Mucosa of descending colon (tissue), 3 donors: ENCODE results near the gene GMDS. TPM values are rescaled to one million over a fixed set of nuclear protein-coding genes. Genes with fewer than 3 reads are reported as not detected.

ENCODE experiments used
- ATAC-seq: fragments of 200-7000 bp; cut with Tn5 transposase; one replicate; pipeline ENCODE4 v1.9.1; 2020; ENCODE audit warnings: mild to moderate bottlenecking, moderate library complexity
- DNase-seq, 3 donors: peaks; one replicate each; pipeline ENCODE4 v3.0.0-alpha.2; 2020
- H3K36me3 ChIP-seq: fragments of 200-600 bp; one replicate; pipeline ENCODE4 v1.8.0; 2021; ENCODE audit warnings: low read depth, mild to moderate bottlenecking
- H3K4me1 ChIP-seq: fragments of 200-600 bp; one replicate; pipeline ENCODE4 v1.8.0; 2021; ENCODE audit warnings: low read depth, mild to moderate bottlenecking
- H3K4me3 ChIP-seq: fragments of 200-600 bp; one replicate; pipeline ENCODE4 v1.8.0; 2021; ENCODE audit warnings: mild to moderate bottlenecking
- H3K9me3 ChIP-seq: fragments of 200-600 bp; one replicate; pipeline ENCODE4 v1.8.0; 2021; ENCODE audit warnings: mild to moderate bottlenecking
- intact Hi-C, 2 donors: fragments of 100-400 bp; cut with DNase I in 1 of 2; cut with micrococcal nuclease in 1 of 2; formaldehyde crosslinking; loops; one replicate each; pipeline versions ENCODE4 v1.11.0 to v1.11.1; 2022; cut with DNase I, micrococcal nuclease
- total RNA-seq, 3 donors: library from RNA; stranded (reverse); fragmentation: NEBNext Ultra II Directional in 2 of 3; extraction: Animal tissue kit (Norgen Biotek cat#: 25700) in 2 of 3; gene quantifications; one replicate each; pipeline versions ENCODE4 v1.2.1 to v1.2.4, GENCODE V29; 2021 to 2023
- TF ChIP-seq, protein P1 (sequence below): fragments of 200-600 bp; IDR thresholded peaks from one replicate; pipeline ENCODE4 v1.8.0; 2022; ENCODE audit warnings: antibody characterized with exemption, mild to moderate bottlenecking
- donor health status: DM: no; HTN: no; CAD: no; lungs with moderate emphysema.
- donor health status: DM: no; HTN: no; CAD: no.
- donor health status: DM: no; HTN: yes; CAD: no.

The GMDS gene
- total RNA-seq, 3 donors from 2014 or later: 68.0 to 228 (median 135) TPM

DNA sequence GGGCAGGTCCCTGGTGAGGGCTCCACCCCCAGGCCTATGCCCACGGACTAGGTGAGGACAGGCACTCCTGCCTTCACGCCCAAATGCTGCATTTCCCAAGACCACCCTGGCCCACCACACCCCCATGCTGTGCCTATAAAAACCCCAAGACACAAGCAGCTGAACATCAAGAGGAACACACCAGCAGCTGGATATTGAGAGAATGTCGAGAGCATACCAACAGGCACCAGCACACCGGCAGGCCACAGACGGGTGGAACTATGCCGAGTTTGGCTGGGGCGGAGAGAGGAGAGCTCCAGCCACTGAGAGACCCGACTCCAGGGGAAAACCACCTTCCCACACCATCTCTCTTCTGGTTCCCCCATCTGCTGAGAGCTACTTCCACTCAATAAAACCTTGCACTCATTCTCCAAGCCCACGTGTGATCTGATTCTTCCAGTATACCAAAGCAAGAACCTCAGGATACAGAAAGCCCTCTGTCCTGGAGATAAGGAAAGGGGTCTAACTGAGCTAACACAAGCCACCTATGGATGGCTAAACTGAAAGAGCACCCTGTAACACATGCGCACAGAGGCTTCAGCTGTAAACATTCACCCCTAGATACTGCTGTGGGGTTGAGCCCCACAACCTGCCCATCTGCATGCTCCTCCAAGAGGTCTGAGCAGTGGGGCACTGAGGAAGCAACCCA is 319.5 kb downstream of the GMDS start:
- intact Hi-C loops: no loop called here
- Histone ChIP-seq H3K4me3 (no peak overlapping the region), H3K36me3 (no peaks in the 10 kb centered on the region), H3K4me1 (no peaks in the 10 kb centered on the region), H3K9me3 (no peaks in the 10 kb centered on the region)
- DNase-seq (no peak), ATAC-seq (no peak)
- TF ChIP-seq, protein P1, sequence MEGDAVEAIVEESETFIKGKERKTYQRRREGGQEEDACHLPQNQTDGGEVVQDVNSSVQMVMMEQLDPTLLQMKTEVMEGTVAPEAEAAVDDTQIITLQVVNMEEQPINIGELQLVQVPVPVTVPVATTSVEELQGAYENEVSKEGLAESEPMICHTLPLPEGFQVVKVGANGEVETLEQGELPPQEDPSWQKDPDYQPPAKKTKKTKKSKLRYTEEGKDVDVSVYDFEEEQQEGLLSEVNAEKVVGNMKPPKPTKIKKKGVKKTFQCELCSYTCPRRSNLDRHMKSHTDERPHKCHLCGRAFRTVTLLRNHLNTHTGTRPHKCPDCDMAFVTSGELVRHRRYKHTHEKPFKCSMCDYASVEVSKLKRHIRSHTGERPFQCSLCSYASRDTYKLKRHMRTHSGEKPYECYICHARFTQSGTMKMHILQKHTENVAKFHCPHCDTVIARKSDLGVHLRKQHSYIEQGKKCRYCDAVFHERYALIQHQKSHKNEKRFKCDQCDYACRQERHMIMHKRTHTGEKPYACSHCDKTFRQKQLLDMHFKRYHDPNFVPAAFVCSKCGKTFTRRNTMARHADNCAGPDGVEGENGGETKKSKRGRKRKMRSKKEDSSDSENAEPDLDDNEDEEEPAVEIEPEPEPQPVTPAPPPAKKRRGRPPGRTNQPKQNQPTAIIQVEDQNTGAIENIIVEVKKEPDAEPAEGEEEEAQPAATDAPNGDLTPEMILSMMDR: no peak

DNA sequence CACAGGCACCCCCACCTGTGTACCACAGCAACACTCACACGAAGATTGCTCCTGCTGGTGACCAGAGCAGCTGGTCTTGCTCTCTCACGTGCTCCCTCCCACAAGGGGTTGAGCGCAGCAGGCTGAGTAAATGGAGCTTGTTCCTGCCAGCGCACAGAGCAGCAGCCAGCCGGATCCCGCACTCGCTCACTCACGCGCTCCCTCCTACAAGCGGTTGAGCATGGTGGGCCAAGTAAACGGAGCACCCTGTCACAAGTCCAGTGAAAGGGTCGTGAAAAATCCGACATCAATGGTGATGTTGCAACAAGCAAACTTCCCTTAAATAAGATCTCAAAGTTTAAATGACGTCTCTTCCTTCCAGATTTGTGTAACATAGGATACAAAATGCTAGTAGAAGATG is 322.0 kb downstream of the GMDS start:
- no peaks in the 10 kb centered on the region for H3K4me1 ChIP-seq
- TF ChIP-seq, protein P1: no peak
- intact Hi-C loops: no loop called here
- H3K4me3 ChIP-seq: no peak overlapping the region
- DNase-seq (no peak), ATAC-seq (no peak)
- no peaks in the 10 kb centered on the region for H3K36me3 ChIP-seq
- H3K9me3 ChIP-seq: no peaks in the 10 kb centered on the region

DNA sequence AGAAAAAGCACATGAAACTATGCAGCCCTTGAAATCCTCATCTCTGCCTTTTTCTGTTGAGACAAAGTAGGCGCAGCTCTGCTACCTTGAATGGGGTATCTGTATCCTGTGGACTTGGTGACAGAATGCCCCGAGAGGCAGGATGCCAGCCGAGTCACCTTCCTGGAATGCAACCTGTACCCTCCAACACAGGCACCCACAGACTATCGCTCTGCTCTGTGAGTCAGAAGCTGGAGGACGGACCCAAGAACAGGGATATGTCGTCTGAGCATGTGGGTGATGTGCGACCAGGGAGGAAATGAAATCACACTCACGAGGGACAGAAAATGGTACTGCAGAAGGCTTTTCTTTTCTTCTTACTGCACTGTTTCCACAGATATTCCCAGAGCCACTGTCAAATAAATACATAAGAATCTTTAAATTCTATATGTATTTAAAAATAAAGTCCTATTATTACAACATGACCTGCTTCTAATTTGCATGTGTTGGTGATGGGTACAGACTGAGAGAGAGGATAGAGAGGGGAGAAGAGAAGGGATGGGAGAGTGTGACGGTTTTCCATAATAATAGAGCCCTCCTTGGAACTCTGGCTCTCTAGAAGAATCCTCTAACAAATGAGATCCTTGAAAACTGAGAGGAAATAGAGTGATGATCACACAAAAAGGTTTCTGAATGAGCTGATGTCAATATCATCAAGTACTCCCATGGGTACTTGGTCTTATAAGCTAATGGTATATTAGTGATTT is 327.6 kb downstream of the GMDS start:
- ATAC-seq (no peak), DNase-seq (no peak)
- H3K9me3 ChIP-seq: no peaks in the 10 kb centered on the region
- no peak overlapping the region for H3K4me3 ChIP-seq
- TF ChIP-seq, protein P1: no peak
- no peaks in the 10 kb centered on the region for H3K36me3 ChIP-seq
- intact Hi-C loops: no loop called here
- no peaks in the 10 kb centered on the region for H3K4me1 ChIP-seq

DNA sequence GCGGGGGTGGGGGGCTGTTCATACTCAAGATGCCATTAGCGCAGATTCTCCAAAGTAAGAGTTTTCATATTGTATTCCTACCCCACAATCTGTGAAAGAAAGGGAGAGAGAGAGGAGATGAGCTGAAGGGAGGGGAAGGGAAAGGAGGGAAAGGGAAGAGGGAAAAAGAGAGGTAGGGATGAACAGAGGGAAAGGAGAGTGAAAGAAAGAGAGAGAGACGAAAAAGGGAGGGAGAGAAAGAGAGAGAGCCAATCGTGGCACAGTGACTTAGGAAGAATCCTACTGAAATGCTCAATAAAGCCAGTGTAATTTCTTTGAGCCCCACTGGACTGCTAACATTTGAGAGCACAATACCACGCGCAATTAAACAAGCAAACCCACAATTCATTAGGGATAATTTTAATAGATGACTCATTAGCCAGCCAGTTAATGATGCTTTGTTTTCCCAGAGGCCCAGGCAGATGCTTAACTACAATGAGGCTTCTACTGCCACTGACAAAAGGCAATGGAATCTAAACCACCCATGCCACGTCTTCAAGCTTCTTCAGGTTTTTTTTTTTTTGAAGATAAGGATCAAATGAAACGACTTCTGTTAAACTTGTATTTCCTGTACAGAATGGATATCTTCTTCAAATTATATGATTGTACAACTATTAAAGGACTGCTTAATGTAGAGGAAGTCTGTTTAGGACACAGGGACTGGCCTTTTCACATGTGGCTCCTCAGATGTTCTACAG is 328.9 kb downstream of the GMDS start:
- TF ChIP-seq, protein P1: no peak
- ATAC-seq (no peak), DNase-seq (no peak)
- Histone ChIP-seq H3K4me1 (no peaks in the 10 kb centered on the region), H3K9me3 (no peaks in the 10 kb centered on the region), H3K4me3 (no peak overlapping the region), H3K36me3 (no peaks in the 10 kb centered on the region)
- intact Hi-C loops: no loop called here

DNA sequence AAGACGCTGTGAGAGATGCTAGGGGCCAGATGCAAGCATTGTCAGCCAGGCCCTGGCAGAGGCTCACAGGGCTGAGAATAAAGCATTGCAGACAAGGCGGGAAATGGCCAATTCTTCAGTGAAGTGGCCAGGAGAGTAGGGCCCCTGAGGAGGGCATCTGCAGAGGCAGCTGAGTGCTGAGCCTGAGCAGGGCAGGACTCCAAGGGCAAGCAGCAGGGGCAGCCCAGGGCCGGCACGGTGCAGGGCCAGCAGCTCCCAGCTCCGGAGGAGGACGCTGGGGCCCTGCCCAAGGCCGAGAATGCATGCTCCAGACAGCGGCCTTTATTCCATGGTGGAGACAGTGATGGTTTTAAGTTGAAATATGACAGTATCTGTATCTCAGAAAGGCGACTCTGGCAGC is 330.2 kb downstream of the GMDS start:
- intact Hi-C loops: no loop called here
- Histone ChIP-seq H3K9me3 (no peaks in the 10 kb centered on the region), H3K4me1 (no peaks in the 10 kb centered on the region), H3K4me3 (no peak overlapping the region), H3K36me3 (no peaks in the 10 kb centered on the region)
- ATAC-seq (peak; percentile 23), DNase-seq (no peak)
- TF ChIP-seq, protein P1: no peak
